Vagina (tissue), 2 donors: ENCODE results near the gene KLC1. TPM values are rescaled to one million over a fixed set of nuclear protein-coding genes. Genes with fewer than 3 reads are reported as not detected.

ENCODE experiments used
- DNase-seq, 2 donors: peaks; one replicate each; pipeline ENCODE4 v3.0.0-alpha.2; 2017; ENCODE audit errors: extremely low spot score in 2 of 2
- H3K27ac ChIP-seq: fragments of 200-600 bp; sonication (generic); one replicate; pipeline ENCODE4 v1.5.1; 2019
- H3K27me3 ChIP-seq: fragments of 200-600 bp; sonication (generic); one replicate; pipeline ENCODE4 v1.5.1; 2019
- H3K36me3 ChIP-seq, 2 donors: fragments of 200-600 bp; sonication (generic); one replicate each; pipeline ENCODE4 v1.5.1; 2017 to 2019
- H3K4me1 ChIP-seq: fragments of 200-600 bp; sonication (generic); one replicate; pipeline ENCODE4 v1.5.1; 2019
- H3K4me3 ChIP-seq, 2 donors: fragments of 200-600 bp; sonication (generic); 1 replicate in 1 of 2; 2 replicates in 1 of 2; pipeline ENCODE4 v1.5.1; 2016 to 2019
- H3K9me3 ChIP-seq: fragments of 200-600 bp; sonication (generic); one replicate; pipeline ENCODE4 v1.5.1; 2019
- POLR2A ChIP-seq, 2 donors: fragments of 450-650 bp; IDR thresholded peaks; one replicate each; pipeline ENCODE4 v1.6.1; 2017; ENCODE audit warnings: antibody characterized with exemption in 2 of 2, mild to moderate bottlenecking in 2 of 2, moderate library complexity in 2 of 2
- POLR2AphosphoS5 ChIP-seq, 2 donors: sonication (generic); formaldehyde crosslinking; IDR thresholded peaks; one replicate each; pipeline ENCODE4 v1.9.0; 2017; ENCODE audit warnings: antibody characterized with exemption in 2 of 2, mild to moderate bottlenecking in 2 of 2, low read depth in 1 of 2; ENCODE audit not compliant: insufficient read depth in 1 of 2
- intact Hi-C: fragments of 100-400 bp; cut with DNase I; formaldehyde crosslinking; loops from one replicate; pipeline ENCODE4 v1.15.1; 2023
- total RNA-seq: library from RNA; depleted of rRNA; stranded (reverse); fragments of >200 nt; gene quantifications from one replicate; pipeline ENCODE4 v1.2.3, GENCODE V29; 2016
- TF ChIP-seq, protein P1 (sequence below), 3 experiments: fragments of 450-650 bp in 2 of 3; fragments of 200-600 bp in 1 of 3; sonication (generic) in 1 of 3; IDR thresholded peaks; one replicate each; pipeline ENCODE4 v1.5.1; 2017 to 2019; ENCODE audit warnings: antibody characterized with exemption in 3 of 3, mild to moderate bottlenecking in 2 of 3, moderate library complexity in 2 of 3

The KLC1 gene
- total RNA-seq, 1 donor from 2014 or later: 322 TPM

DNA sequence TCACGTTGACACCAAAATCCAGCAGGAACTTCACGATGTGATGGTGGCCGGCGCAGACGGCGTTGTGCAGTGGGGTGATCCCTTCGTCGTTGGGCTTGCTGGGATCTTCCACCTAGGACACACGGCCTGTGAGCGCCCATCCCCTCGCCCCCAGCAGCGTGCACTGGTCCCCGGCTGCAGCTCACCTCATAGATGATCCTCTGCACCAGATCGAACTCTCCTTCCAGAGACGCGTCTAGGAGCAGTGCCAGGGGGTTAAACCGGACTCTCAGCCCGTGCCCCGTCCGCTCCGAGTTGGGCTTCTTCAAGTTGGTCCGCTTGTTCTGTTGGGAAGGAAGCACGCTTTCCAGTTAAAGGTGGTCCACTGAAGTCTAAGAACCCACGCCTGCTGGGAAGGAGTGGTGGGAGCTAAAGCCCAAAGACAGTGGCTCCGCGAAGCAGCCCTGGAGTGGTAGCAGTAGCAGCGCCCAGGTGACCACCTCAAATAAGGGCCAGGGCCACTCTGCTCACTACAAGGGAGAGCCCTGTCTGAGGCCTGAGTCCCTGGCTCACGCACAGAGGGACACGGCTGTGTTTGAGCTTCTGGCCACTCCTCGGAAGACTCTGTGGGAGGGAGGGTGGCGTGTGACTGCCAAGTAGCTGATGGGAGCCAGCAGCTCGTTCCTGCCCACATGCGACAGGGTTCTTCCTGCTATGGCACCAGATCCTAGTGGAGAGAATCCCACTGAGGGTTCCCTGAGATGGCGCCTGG, 109.9 kb downstream of the KLC1 start:
- Histone ChIP-seq H3K4me3 (no peak overlapping the region), H3K36me3 (peaks cover 0 to 8% of the 10 kb centered on the region in 2 donors), H3K4me1 (peaks cover 39% of the 10 kb centered on the region), H3K27me3 (no peaks in the 10 kb centered on the region), H3K9me3 (no peaks in the 10 kb centered on the region), H3K27ac (no peak overlapping the region)
- DNase-seq: no peak
- TF ChIP-seq POLR2AphosphoS5 (IDR thresholded peaks at IDR 0.05; ENCODE audit: insufficient read depth in 1 of 2, low read depth in 1 of 2): no peak
- TF ChIP-seq, protein P1, sequence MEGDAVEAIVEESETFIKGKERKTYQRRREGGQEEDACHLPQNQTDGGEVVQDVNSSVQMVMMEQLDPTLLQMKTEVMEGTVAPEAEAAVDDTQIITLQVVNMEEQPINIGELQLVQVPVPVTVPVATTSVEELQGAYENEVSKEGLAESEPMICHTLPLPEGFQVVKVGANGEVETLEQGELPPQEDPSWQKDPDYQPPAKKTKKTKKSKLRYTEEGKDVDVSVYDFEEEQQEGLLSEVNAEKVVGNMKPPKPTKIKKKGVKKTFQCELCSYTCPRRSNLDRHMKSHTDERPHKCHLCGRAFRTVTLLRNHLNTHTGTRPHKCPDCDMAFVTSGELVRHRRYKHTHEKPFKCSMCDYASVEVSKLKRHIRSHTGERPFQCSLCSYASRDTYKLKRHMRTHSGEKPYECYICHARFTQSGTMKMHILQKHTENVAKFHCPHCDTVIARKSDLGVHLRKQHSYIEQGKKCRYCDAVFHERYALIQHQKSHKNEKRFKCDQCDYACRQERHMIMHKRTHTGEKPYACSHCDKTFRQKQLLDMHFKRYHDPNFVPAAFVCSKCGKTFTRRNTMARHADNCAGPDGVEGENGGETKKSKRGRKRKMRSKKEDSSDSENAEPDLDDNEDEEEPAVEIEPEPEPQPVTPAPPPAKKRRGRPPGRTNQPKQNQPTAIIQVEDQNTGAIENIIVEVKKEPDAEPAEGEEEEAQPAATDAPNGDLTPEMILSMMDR (IDR thresholded peaks at IDR 0.05): no peak
- intact Hi-C loops: no loop called here

DNA sequence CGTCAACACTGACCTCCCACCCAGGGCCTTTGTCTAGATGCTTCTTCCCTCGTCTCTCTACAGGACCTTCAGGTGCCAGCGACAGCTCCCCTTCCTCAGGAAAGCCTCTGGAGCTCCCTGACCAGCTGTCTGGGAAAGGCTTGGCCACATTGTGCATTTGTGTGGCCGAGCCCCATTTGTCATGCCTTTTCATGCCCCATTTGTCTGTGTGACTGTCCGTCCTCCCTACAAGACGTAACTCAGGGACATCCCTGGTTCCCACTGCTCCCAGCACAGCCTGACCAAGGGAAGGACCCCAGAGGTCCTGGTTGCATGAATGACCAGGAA, 110.4 kb downstream of the KLC1 start:
- peaks cover 33% of the 10 kb centered on the region for H3K4me1 ChIP-seq
- no peaks in the 10 kb centered on the region for H3K9me3 ChIP-seq
- no peak overlapping the region for H3K27ac ChIP-seq
- TF ChIP-seq POLR2AphosphoS5 (IDR thresholded peaks at IDR 0.05; ENCODE audit: insufficient read depth in 1 of 2, low read depth in 1 of 2): no peak
- TF ChIP-seq, protein P1 (IDR thresholded peaks at IDR 0.05): no peak
- no peak for TF ChIP-seq POLR2A (IDR thresholded peaks at IDR 0.05)
- no peaks in the 10 kb centered on the region for H3K27me3 ChIP-seq
- no peak for DNase-seq
- H3K4me3 ChIP-seq: no peak overlapping the region
- H3K36me3 ChIP-seq: peaks cover 0 to 3% of the 10 kb centered on the region in 2 donors
- intact Hi-C loops: no loop called here

DNA sequence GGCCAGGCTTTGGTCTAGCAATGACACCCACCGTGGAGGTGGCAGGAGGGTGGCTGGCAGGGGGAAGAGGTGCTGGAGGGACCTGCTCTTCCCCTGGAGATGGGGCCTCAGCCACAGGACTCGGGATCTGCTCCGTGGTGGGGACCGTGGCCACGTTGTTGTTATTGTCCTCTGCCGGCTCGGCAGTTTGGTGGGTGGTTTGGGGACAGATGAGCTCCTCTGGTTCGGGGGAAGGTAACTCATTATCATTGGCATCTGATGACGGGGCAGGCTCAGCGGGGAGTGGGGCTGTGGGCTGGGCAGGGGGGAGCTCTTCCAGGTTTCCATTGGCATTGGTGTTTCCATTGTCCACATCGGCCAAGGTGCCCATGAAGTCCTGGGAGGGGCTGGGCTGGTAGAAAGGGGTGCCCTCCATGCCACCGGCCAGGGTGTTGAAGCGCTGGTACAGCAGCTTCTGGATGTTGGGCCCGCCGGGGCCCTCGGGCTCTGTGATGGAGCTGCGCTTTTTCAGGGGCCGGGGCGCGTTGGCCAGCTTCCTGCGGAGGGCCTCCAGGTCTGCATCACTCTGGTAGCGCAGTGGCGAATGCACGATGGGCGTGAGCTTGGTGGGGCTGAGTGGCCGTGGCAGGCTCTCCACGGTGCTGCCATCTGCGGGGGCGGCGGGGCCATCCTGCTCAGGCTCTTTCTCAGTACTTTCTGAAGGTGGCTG, 110.9 kb downstream of the KLC1 start:
- H3K27ac ChIP-seq: no peak overlapping the region
- H3K9me3 ChIP-seq: no peaks in the 10 kb centered on the region
- peaks cover 28% of the 10 kb centered on the region for H3K4me1 ChIP-seq
- H3K27me3 ChIP-seq: no peaks in the 10 kb centered on the region
- no peak for DNase-seq
- H3K36me3 ChIP-seq: no peaks in the 10 kb centered on the region
- no peak overlapping the region for H3K4me3 ChIP-seq
- TF ChIP-seq POLR2AphosphoS5 (IDR thresholded peaks at IDR 0.05; ENCODE audit: insufficient read depth in 1 of 2, low read depth in 1 of 2) (no peak), POLR2A (IDR thresholded peaks at IDR 0.05) (no peak)
- TF ChIP-seq, protein P1 (IDR thresholded peaks at IDR 0.05): no peak
- intact Hi-C loops: no loop called here

DNA sequence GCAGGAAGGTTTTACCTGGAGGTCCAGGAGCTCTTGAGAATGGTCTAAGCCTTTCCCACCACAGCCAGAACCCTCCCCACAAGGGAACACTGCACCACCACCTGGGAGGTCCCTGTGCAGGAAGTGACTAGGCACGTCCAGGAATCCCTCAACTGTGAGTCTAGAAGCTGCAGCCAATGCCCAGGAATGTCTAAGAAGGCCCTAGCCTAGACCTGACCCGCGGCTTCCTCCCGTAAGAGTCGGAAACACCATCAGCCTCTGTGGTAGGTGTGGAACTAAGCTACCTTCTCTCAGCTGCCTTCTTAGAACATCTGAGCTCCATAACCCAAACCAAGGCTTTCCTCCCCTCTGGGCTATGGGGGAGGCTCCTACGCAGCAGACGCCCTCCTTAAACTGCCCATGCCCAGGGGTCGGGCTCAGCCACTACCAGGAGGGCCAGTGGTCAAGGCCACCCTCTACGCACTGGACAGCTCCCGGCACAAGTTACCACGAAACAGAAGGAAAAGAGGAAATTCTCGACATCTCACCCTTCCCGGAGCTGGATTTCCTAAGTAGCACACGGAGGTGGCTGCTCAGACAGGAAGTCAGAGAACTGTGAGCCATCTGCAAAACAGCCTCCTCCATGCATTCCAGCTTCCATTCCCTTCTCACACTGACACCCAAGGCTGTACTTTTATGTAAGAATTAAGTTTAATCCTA, 112.1 kb downstream of the KLC1 start:
- no peaks in the 10 kb centered on the region for H3K36me3 ChIP-seq
- DNase-seq: no peak
- H3K9me3 ChIP-seq: no peaks in the 10 kb centered on the region
- H3K27me3 ChIP-seq: no peaks in the 10 kb centered on the region
- no peak overlapping the region for H3K27ac ChIP-seq
- intact Hi-C loops: no loop called here
- TF ChIP-seq, protein P1 (IDR thresholded peaks at IDR 0.05): no peak
- no peak for TF ChIP-seq POLR2AphosphoS5 (IDR thresholded peaks at IDR 0.05; ENCODE audit: insufficient read depth in 1 of 2, low read depth in 1 of 2)
- no peak for TF ChIP-seq POLR2A (IDR thresholded peaks at IDR 0.05)
- peaks cover 16% of the 10 kb centered on the region for H3K4me1 ChIP-seq
- H3K4me3 ChIP-seq: no peak overlapping the region
